ENCODE data around the gene LBR.

Gene LBR

GRCh38 chr1:225425201-225425786 lies 2.5 kb downstream of the LBR start:
- peak; percentile 68 for DNase-seq (ENCODE audit: low read depth)
- H3K4me3 ChIP-seq (ENCODE audit: control insufficient read depth, low read depth, low read length) = peak overlapping the region; percentile 73
- no peak for TF ChIP-seq CTCF (conservative IDR thresholded peaks at IDR 0.05; ENCODE audit: control insufficient read depth, insufficient read depth, low read depth, low read length)

GRCh38 chr1:225424562-225425200 lies 3.2 kb downstream of the LBR start:
- TF ChIP-seq CTCF (conservative IDR thresholded peaks at IDR 0.05; ENCODE audit: control insufficient read depth, insufficient read depth, low read depth, low read length) = no peak
- peak; percentile 42 for DNase-seq (ENCODE audit: low read depth)
- H3K4me3 ChIP-seq (ENCODE audit: control insufficient read depth, low read depth, low read length) = peak overlapping the region; percentile 11

GRCh38 chr1:225423518-225423855 lies 4.4 kb downstream of the LBR start:
- TF ChIP-seq CTCF (conservative IDR thresholded peaks at IDR 0.05; ENCODE audit: control insufficient read depth, insufficient read depth, low read depth, low read length) = no peak
- DNase-seq (ENCODE audit: low read depth) = no peak
- no peak overlapping the region for H3K4me3 ChIP-seq (ENCODE audit: control insufficient read depth, low read depth, low read length)

- no peak for TF ChIP-seq CTCF (conservative IDR thresholded peaks at IDR 0.05; ENCODE audit: control insufficient read depth, insufficient read depth, low read depth, low read length)
- no peak overlapping the region for H3K4me3 ChIP-seq (ENCODE audit: control insufficient read depth, low read depth, low read length)
- DNase-seq (ENCODE audit: low read depth) = no peak
Measured at GRCh38 chr1:225422795-225423517, 4.9 kb downstream of the LBR start.

- DNase-seq (ENCODE audit: low read depth) = no peak
- H3K4me3 ChIP-seq (ENCODE audit: control insufficient read depth, low read depth, low read length) = no peak overlapping the region
- TF ChIP-seq CTCF (conservative IDR thresholded peaks at IDR 0.05; ENCODE audit: control insufficient read depth, insufficient read depth, low read depth, low read length) = no peak
Measured at GRCh38 chr1:225422031-225422605, 5.7 kb downstream of the LBR start.

- no peak for TF ChIP-seq CTCF (conservative IDR thresholded peaks at IDR 0.05; ENCODE audit: control insufficient read depth, insufficient read depth, low read depth, low read length)
- no peak overlapping the region for H3K4me3 ChIP-seq (ENCODE audit: control insufficient read depth, low read depth, low read length)
- no peak for DNase-seq (ENCODE audit: low read depth)
Measured at GRCh38 chr1:225418598-225418997, 9.2 kb downstream of the LBR start.

Data from fibroblast of mammary gland (primary cell).